ENCODE measurements around the gene THNSL1. TPM values are rescaled to one million over a fixed set of nuclear protein-coding genes. Genes with fewer than 3 reads are reported as not detected.
A peak's percentile ranks its signal among the peaks of the same experiment; 100 is the strongest.

The THNSL1 gene
- total and polyA plus RNA-seq, 9 of the 15 experiments (the other 6 are each of a cell fraction or from before 2014, with no cell fraction given): 4.5 to 8.6 (median 6.3) TPM

GRCh38 chr10:25016376-25017153, at the start of gene THNSL1 (continued):
- TF ChIP-seq RAD51 (IDR thresholded peaks at IDR 0.05; ENCODE audit: borderline replicate concordance, low read depth) (peak; percentile 97), ESRRA (IDR thresholded peaks at IDR 0.05; ENCODE audit: borderline replicate concordance, low read depth) (no peak; the same call in 1 of the 2 replicates), POLR2G (IDR thresholded peaks at IDR 0.05; ENCODE audit: low read depth, low read length) (peak; percentile 96), ZNF23 (CRISPR knock-in tag; IDR thresholded peaks at IDR 0.05) (no peak), RAD21 (CRISPR knock-in tag; conservative IDR thresholded peaks at IDR 0.05 in 1 of 2, IDR thresholded peaks at IDR 0.05 in 1 of 2) (no peak), NFXL1 (CRISPR knock-in tag; IDR thresholded peaks at IDR 0.05) (0 out of 2 replicates have a peak, but pooled peaks have one; percentile 10), KDM2B (CRISPR knock-in tag; IDR thresholded peaks at IDR 0.05) (no peak), ZBTB40 (IDR thresholded peaks at IDR 0.05) (no peak; the same call in 1 of the 2 replicates), ZBTB40 (CRISPR knock-in tag; IDR thresholded peaks at IDR 0.05) (peak; percentile 70; the same call in 1 of the 2 replicates), CHD4 (IDR thresholded peaks at IDR 0.05; ENCODE audit: insufficient read depth, insufficient replicate concordance, low read depth, low read length, poor library complexity, severe bottlenecking) (no peak), MCM7 (IDR thresholded peaks at IDR 0.05) (no peak), HMG20A (CRISPR knock-in tag; conservative IDR thresholded peaks at IDR 0.05) (no peak), GABPB1 (CRISPR knock-in tag; IDR thresholded peaks at IDR 0.05) (peak; percentile 80), HDAC2 (IDR thresholded peaks at IDR 0.05) (no peak), POLR3A (IDR thresholded peaks at IDR 0.05; ENCODE audit: borderline replicate concordance, extremely low read depth, insufficient read depth, insufficient read length) (no peak), ZNF174 (CRISPR knock-in tag; IDR thresholded peaks at IDR 0.05) (no peak), TRIM25 (IDR thresholded peaks at IDR 0.05; ENCODE audit: borderline replicate concordance) (no peak), NBN (IDR thresholded peaks at IDR 0.05; ENCODE audit: low read depth) (0 out of 2 replicates have a peak, but pooled peaks have one; percentile 50)
